Fibroblast of skin of scalp (primary cell): ENCODE results near the gene IREB2. TPM values are rescaled to one million over a fixed set of nuclear protein-coding genes. Genes with fewer than 3 reads are reported as not detected.
"Not testable (repeated sequence)": the region's sequence is repeated elsewhere in the genome, so short reads cannot be mapped to it uniquely, and the experiment has no call there.

Source experiments
- DNase-seq: peaks from one replicate; pipeline ENCODE4 v3.0.0-alpha.2; 2013
- polyA plus RNA-seq, 2 experiments: library from polyadenylated mRNA; unstranded; fragments of 120-200 nt; gene quantifications; one replicate each; pipeline ENCODE4 v1.2.1, GENCODE V29; 2013; ENCODE audit not compliant: insufficient read length in 2 of 2

IREB2 gene
- polyA plus RNA-seq (2013, experiment 1 of 2; ENCODE audit: insufficient read length): 30.3 TPM
- polyA plus RNA-seq (2013, experiment 2 of 2; ENCODE audit: insufficient read length): 34.5 TPM

- DNase-seq: peak; percentile 99
These were observed at the start of gene IREB2 for GRCh38 chr15:78437762-78438618. Gene IREB2, plus strand, starts transcription at chr15:78438216. Its CDS starts 122 bp downstream, at chr15:78438338.

- no peak for DNase-seq
These were observed 49.2 kb upstream of the IREB2 start for GRCh38 chr15:78388865-78389264.

- peak; percentile 58 for DNase-seq
These were observed 48.7 kb upstream of the IREB2 start for GRCh38 chr15:78389322-78389721.

- DNase-seq: no peak
These were observed 48.3 kb upstream of the IREB2 start for GRCh38 chr15:78389738-78390137.

- DNase-seq: no peak
These were observed 47.8 kb upstream of the IREB2 start for GRCh38 chr15:78390242-78390641.

GRCh38 chr15:78390826-78391225 is 47.2 kb upstream of the IREB2 start:
- DNase-seq: peak; percentile 61

- DNase-seq: no peak
These were observed 46.2 kb upstream of the IREB2 start for GRCh38 chr15:78391781-78392180.

GRCh38 chr15:78392430-78392829 is 45.6 kb upstream of the IREB2 start:
- DNase-seq: no peak

GRCh38 chr15:78393137-78393536 is 44.9 kb upstream of the IREB2 start:
- no peak for DNase-seq

GRCh38 chr15:78394026-78394425 is 44.0 kb upstream of the IREB2 start:
- DNase-seq: no peak

- DNase-seq: peak; percentile 50
These were observed 42.9 kb upstream of the IREB2 start for GRCh38 chr15:78394981-78395616.

- DNase-seq: no peak
These were observed 41.7 kb upstream of the IREB2 start for GRCh38 chr15:78396186-78396814.

GRCh38 chr15:78396976-78397375 is 41.0 kb upstream of the IREB2 start:
- DNase-seq: no peak

GRCh38 chr15:78397382-78397781 is 40.6 kb upstream of the IREB2 start:
- DNase-seq: no peak

- DNase-seq: no peak
These were observed 39.8 kb upstream of the IREB2 start for GRCh38 chr15:78398076-78398825.

- no peak for DNase-seq
These were observed 38.9 kb upstream of the IREB2 start for GRCh38 chr15:78399091-78399490.

- DNase-seq: no peak
These were observed 35.9 kb upstream of the IREB2 start for GRCh38 chr15:78402061-78402610.

- DNase-seq: no peak
These were observed 33.9 kb upstream of the IREB2 start for GRCh38 chr15:78404125-78404524.

- not testable (repeated sequence) for DNase-seq
These were observed 33.2 kb upstream of the IREB2 start for GRCh38 chr15:78404796-78405195.

- no peak for DNase-seq
These were observed 32.6 kb upstream of the IREB2 start for GRCh38 chr15:78405336-78405924.

GRCh38 chr15:78406016-78406585 is 31.9 kb upstream of the IREB2 start:
- no peak for DNase-seq
